GM18517 (cell line): ENCODE data around the gene THSD7B.

Source experiments
- ATAC-seq: cut with Tn5 transposase; IDR thresholded peaks from one replicate; pipeline ENCODE4 v1.9.1; 2021; ENCODE audit warnings: mild to moderate bottlenecking, moderate library complexity; ENCODE audit not compliant: unreplicated experiment

THSD7B gene

GRCh38 chr2:137190411-137191195 is 425.3 kb downstream of the THSD7B start:
- no peak for ATAC-seq

GRCh38 chr2:137192366-137193310 is 427.3 kb downstream of the THSD7B start:
- no peak for ATAC-seq

- ATAC-seq = no peak
Measured at GRCh38 chr2:137193401-137193800, 428.1 kb downstream of the THSD7B start.

GRCh38 chr2:137194111-137194510 is 428.8 kb downstream of the THSD7B start:
- ATAC-seq = no peak

- no peak for ATAC-seq
Measured at GRCh38 chr2:137199751-137200150, 434.4 kb downstream of the THSD7B start.

- no peak for ATAC-seq
Measured at GRCh38 chr2:137202318-137202717, 437.0 kb downstream of the THSD7B start.

GRCh38 chr2:137205324-137205723 is 440.0 kb downstream of the THSD7B start:
- ATAC-seq = no peak

GRCh38 chr2:137206069-137206468 is 440.7 kb downstream of the THSD7B start:
- no peak for ATAC-seq

- no peak for ATAC-seq
Measured at GRCh38 chr2:137207030-137207429, 441.7 kb downstream of the THSD7B start.

GRCh38 chr2:137208431-137208891 is 443.1 kb downstream of the THSD7B start:
- no peak for ATAC-seq

GRCh38 chr2:137210039-137210438 is 444.7 kb downstream of the THSD7B start:
- no peak for ATAC-seq

- no peak for ATAC-seq
Measured at GRCh38 chr2:137211761-137212160, 446.4 kb downstream of the THSD7B start.

GRCh38 chr2:137220438-137220993 is 455.2 kb downstream of the THSD7B start:
- ATAC-seq = no peak

GRCh38 chr2:137221797-137222492 is 456.6 kb downstream of the THSD7B start:
- peak; percentile 87 for ATAC-seq

GRCh38 chr2:137223722-137224121 is 458.4 kb downstream of the THSD7B start:
- ATAC-seq = no peak

- ATAC-seq = no peak
Measured at GRCh38 chr2:137228566-137228965, 463.2 kb downstream of the THSD7B start.

GRCh38 chr2:137229834-137230233 is 464.5 kb downstream of the THSD7B start:
- ATAC-seq = no peak

- no peak for ATAC-seq
Measured at GRCh38 chr2:137231628-137232027, 466.3 kb downstream of the THSD7B start.

GRCh38 chr2:137232076-137232475 is 466.7 kb downstream of the THSD7B start:
- no peak for ATAC-seq

- no peak for ATAC-seq
Measured at GRCh38 chr2:137233091-137233490, 467.7 kb downstream of the THSD7B start.

GRCh38 chr2:137237055-137237454 is 471.7 kb downstream of the THSD7B start:
- no peak for ATAC-seq
